PFSK-1 (cell line): Measurements from ENCODE around the gene KATNIP. TPM values are rescaled to one million over a fixed set of nuclear protein-coding genes. Genes with fewer than 3 reads are reported as not detected.

Experiments
- FOXP2 ChIP-seq: optimal IDR thresholded peaks from 2 replicates; pipeline ENCODE3; 2011; ENCODE audit warnings: borderline replicate concordance, control low read depth, inconsistent platforms; ENCODE audit not compliant: insufficient read depth; ENCODE audit errors: extremely low read length, extremely low read depth
- POLR2AphosphoS5 ChIP-seq: IDR thresholded peaks from 2 replicates; pipeline ENCODE4 v1.6.1; 2012; ENCODE audit warnings: low read depth, mild to moderate bottlenecking, control low read depth, low read length, moderate library complexity
- REST ChIP-seq, 2 experiments: IDR thresholded peaks; 2 replicates each; pipeline versions ENCODE4 v1.6.1 to v1.8.0; 2011 to 2012; ENCODE audit warnings: low read depth in 2 of 2, low read length in 2 of 2, control low read depth in 1 of 2, inconsistent platforms in 1 of 2, mild to moderate bottlenecking in 1 of 2, moderate library complexity in 1 of 2; ENCODE audit not compliant: insufficient read depth in 1 of 2
- SIN3A ChIP-seq: IDR thresholded peaks from 2 replicates; pipeline ENCODE4 v1.6.1; 2012; ENCODE audit warnings: mild to moderate bottlenecking, low read length, moderate library complexity, borderline replicate concordance; ENCODE audit not compliant: insufficient read depth
- TAF1 ChIP-seq: IDR thresholded peaks from 2 replicates; pipeline ENCODE4 v1.6.1; 2012; ENCODE audit warnings: low read length, control low read depth, borderline replicate concordance; ENCODE audit not compliant: insufficient read depth
- polyA plus RNA-seq: library from polyadenylated mRNA; unstranded; fragments of >200 nt; gene quantifications from one replicate; pipeline ENCODE4 v1.2.1, GENCODE V29; 2012; ENCODE audit warnings: low read depth, missing spikeins; ENCODE audit not compliant: insufficient read length

The KATNIP gene
- 5.5 TPM for polyA plus RNA-seq

GRCh38 chr16:27549746-27550581 is at the start of gene KATNIP, which contains the start of gene GTF3C1:
Gene KATNIP, plus strand, starts transcription at chr16:27550144. Its CDS starts 27 bp downstream, at chr16:27550171.
Gene GTF3C1, minus strand, starts transcription at chr16:27549913. Its CDS starts 23 bp downstream, at chr16:27549890.
- TF ChIP-seq FOXP2 (peak; percentile 18), SIN3A (no peak), TAF1 (peak; percentile 81; the same call in 1 of the 2 replicates), POLR2AphosphoS5 (peak; percentile 71; the same call in 1 of the 2 replicates), REST (IDR thresholded peaks at IDR 0.05; ENCODE audit: insufficient read depth in 1 of 2, low read depth in 2 of 2, low read length in 2 of 2) (0 out of 4 replicates have a peak, but pooled peaks of 1 of the 2 experiments have one; percentile 12)

- no peak for TF ChIP-seq POLR2AphosphoS5
- TF ChIP-seq REST (IDR thresholded peaks at IDR 0.05; ENCODE audit: insufficient read depth in 1 of 2, low read depth in 2 of 2, low read length in 2 of 2), result no peak
- no peak for TF ChIP-seq FOXP2
- no peak for TF ChIP-seq SIN3A
- TF ChIP-seq TAF1, result no peak
These were observed 49.1 kb upstream of the KATNIP start for GRCh38 chr16:27500801-27501200.

GRCh38 chr16:27503662-27504061 is 46.3 kb upstream of the KATNIP start:
- TF ChIP-seq TAF1 (no peak), REST (IDR thresholded peaks at IDR 0.05; ENCODE audit: insufficient read depth in 1 of 2, low read depth in 2 of 2, low read length in 2 of 2) (no peak), POLR2AphosphoS5 (no peak), SIN3A (no peak), FOXP2 (no peak)

- TF ChIP-seq POLR2AphosphoS5, result no peak
- TF ChIP-seq TAF1, result no peak
- no peak for TF ChIP-seq FOXP2
- TF ChIP-seq SIN3A, result no peak
- TF ChIP-seq REST (IDR thresholded peaks at IDR 0.05; ENCODE audit: insufficient read depth in 1 of 2, low read depth in 2 of 2, low read length in 2 of 2), result no peak
These were observed 44.4 kb upstream of the KATNIP start for GRCh38 chr16:27505297-27506236.
